Naive thymus-derived CD8-positive, alpha-beta T cell (primary cell): ENCODE data around the gene ZKSCAN1. TPM values are rescaled to one million over a fixed set of nuclear protein-coding genes. Genes with fewer than 3 reads are reported as not detected.
"Not testable (repeated sequence)": the region's sequence is repeated elsewhere in the genome, so short reads cannot be mapped to it uniquely, and the experiment has no call there.

Source experiments
- ATAC-seq, 2 donors: fragments of 150-1000 bp; cut with Tn5 transposase in 1 of 2; sonication (Bioruptor Pico), chemical (Tn5 transposase) in 1 of 2; 1 replicate in 1 of 2; 2 replicates in 1 of 2; pipeline ENCODE4 v1.10.0; 2021; ENCODE audit warnings: mild to moderate bottlenecking in 2 of 2, moderate library complexity in 2 of 2
- POLR2A ChIA-PET: fragments of 350-600 bp; sonication (Branson Sonifier 250); formaldehyde crosslinking; loops from one replicate; lab custom pipeline; 2021; ENCODE audit warnings: antibody characterized with exemption; lab: Charles Lee
- DNase-seq, 10 donors: peaks; one replicate each; pipeline versions ENCODE4 v3.0.0 to v3.0.0-alpha.2; 2020 to 2022
- H3K27ac Mint-ChIP-seq, 10 donors: one replicate each; pipeline ENCODE4 v1.8.0; 2020 to 2022; ENCODE audit warnings: mild to moderate bottlenecking in 10 of 10, mixed read lengths in 10 of 10, moderate library complexity in 4 of 10, inconsistent platforms in 1 of 10
- H3K27me3 Mint-ChIP-seq, 5 donors: one replicate each; pipeline ENCODE4 v1.8.0; 2021 to 2022; ENCODE audit warnings: mixed read lengths in 5 of 5
- H3K36me3 Mint-ChIP-seq, 3 donors: one replicate each; pipeline ENCODE4 v1.8.0; 2020 to 2022; ENCODE audit warnings: mixed read lengths in 3 of 3, mild to moderate bottlenecking in 2 of 3, inconsistent platforms in 1 of 3
- H3K4me1 Mint-ChIP-seq, 4 donors: one replicate each; pipeline ENCODE4 v1.8.0; 2021 to 2022; ENCODE audit warnings: mixed read lengths in 4 of 4
- H3K4me3 Mint-ChIP-seq, 10 donors: one replicate each; pipeline ENCODE4 v1.8.0; 2020 to 2022; ENCODE audit warnings: mild to moderate bottlenecking in 10 of 10, mixed read lengths in 10 of 10, moderate library complexity in 6 of 10, inconsistent platforms in 1 of 10
- H3K9me3 Mint-ChIP-seq, 9 donors: one replicate each; pipeline ENCODE4 v1.8.0; 2020 to 2022; ENCODE audit warnings: mixed read lengths in 9 of 9, mild to moderate bottlenecking in 3 of 9, inconsistent platforms in 1 of 9, moderate library complexity in 1 of 9
- polyA plus RNA-seq, 3 donors: library from polyadenylated mRNA; unstranded; fragments of 300-500 nt; fragmentation: Illumina TruSeq; gene quantifications; one replicate each; pipeline ENCODE4 v1.2.3, GENCODE V29; 2021
- total RNA-seq, 8 experiments: library from RNA in 2 of 8; stranded (reverse) in 2 of 8; gene quantifications; one replicate each; pipeline ENCODE4 v1.2.3 and lab custom pipeline; 2021 to 2026

Gene ZKSCAN1
- total and polyA plus RNA-seq, 5 experiments from 2014 or later: 39.1 to 108 (median 63.6) TPM

DNA sequence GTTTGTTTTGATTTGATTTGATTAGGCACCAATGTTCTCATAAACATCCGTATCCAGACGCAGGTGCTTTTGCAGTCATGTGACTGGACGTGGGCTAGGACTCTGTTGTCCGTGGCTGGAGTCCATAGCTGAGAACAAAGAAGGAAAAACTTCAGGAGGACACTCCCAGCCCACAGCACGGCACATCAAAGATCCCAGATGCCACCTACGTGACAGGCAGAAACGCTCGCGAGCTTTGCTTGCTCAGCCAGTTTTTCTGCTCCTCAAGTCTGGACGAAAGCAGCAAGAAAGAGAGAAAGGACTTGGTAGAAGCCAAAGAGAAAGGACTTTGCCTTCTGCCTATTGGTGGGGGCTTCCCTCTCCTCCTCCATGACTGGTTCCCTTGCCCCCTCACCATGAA lies 6.9 kb upstream of the ZKSCAN1 start:
- Mint-ChIP-seq H3K9me3 (no peaks in the 10 kb centered on the region), H3K27ac (no peak overlapping the region), H3K4me3 (no peak overlapping the region), H3K4me1 (peaks cover 0 to 7% (median 2%) of the 10 kb centered on the region in 4 donors), H3K27me3 (peaks cover 0 to 2% (median 0%) of the 10 kb centered on the region in 5 donors), H3K36me3 (no peaks in the 10 kb centered on the region)
- no peak for DNase-seq
- ATAC-seq: no peak
- POLR2A ChIA-PET: interaction anchor here (0.5 to 0.7 kb wide), 2 partner anchors 113 to 368 kb away, joined by 3 to 5 read pairs; no protein-coding TSS in a partner anchor

- H3K27me3 Mint-ChIP-seq, H3K27ac Mint-ChIP-seq, DNase-seq, H3K9me3 Mint-ChIP-seq, ATAC-seq, H3K4me3 Mint-ChIP-seq, H3K36me3 Mint-ChIP-seq: not testable (repeated sequence)
- peaks cover 0 to 11% (median 4%) of the 10 kb centered on the region in 4 donors for H3K4me1 Mint-ChIP-seq
- POLR2A ChIA-PET: interaction anchor here (0.6 kb wide), 1 partner anchor 93 kb away, joined by 5 read pairs; no protein-coding TSS in a partner anchor
Observed at GRCh38 chr7:100009952-100010351, 5.4 kb upstream of the ZKSCAN1 start.

GRCh38 chr7:100010901-100011300 lies 4.5 kb upstream of the ZKSCAN1 start:
- Mint-ChIP-seq H3K9me3 (no peaks in the 10 kb centered on the region), H3K4me1 (peaks cover 0 to 16% (median 7%) of the 10 kb centered on the region in 4 donors), H3K36me3 (no peaks in the 10 kb centered on the region), H3K27ac (no peak overlapping the region), H3K27me3 (peaks cover 0 to 2% (median 0%) of the 10 kb centered on the region in 5 donors), H3K4me3 (no peak overlapping the region)
- no peak for DNase-seq
- ATAC-seq: no peak
- POLR2A ChIA-PET: interaction anchor here (0.5 to 1.0 kb wide), 3 partner anchors 14 to 609 kb away, joined by 3 to 5 read pairs (median 3); no protein-coding TSS in a partner anchor

GRCh38 chr7:100011516-100011915 lies 3.9 kb upstream of the ZKSCAN1 start:
- DNase-seq (no peak), ATAC-seq (no peak)
- peaks cover 6 to 22% (median 13%) of the 10 kb centered on the region in 4 donors for H3K4me1 Mint-ChIP-seq
- no peaks in the 10 kb centered on the region for H3K9me3 Mint-ChIP-seq
- H3K4me3 Mint-ChIP-seq: no peak overlapping the region
- POLR2A ChIA-PET: interaction anchor here (1.0 kb wide), 1 partner anchor 15 kb away, joined by 3 read pairs; no protein-coding TSS in a partner anchor
- peaks cover 0 to 2% (median 0%) of the 10 kb centered on the region in 5 donors for H3K27me3 Mint-ChIP-seq
- H3K36me3 Mint-ChIP-seq: no peaks in the 10 kb centered on the region
- peak overlapping the region in 1 of 10 donors; percentile 38 for H3K27ac Mint-ChIP-seq

- DNase-seq, H3K27me3 Mint-ChIP-seq, POLR2A ChIA-PET, H3K36me3 Mint-ChIP-seq, H3K9me3 Mint-ChIP-seq, ATAC-seq: not testable (repeated sequence)
- Mint-ChIP-seq H3K27ac (peak overlapping the region in 4 of 10 donors; percentile 41 to 81 (median 65)), H3K4me3 (peak overlapping the region in 1 of 10 donors; percentile 10), H3K4me1 (peaks cover 8 to 31% (median 21%) of the 10 kb centered on the region in 4 donors)
Observed at GRCh38 chr7:100012385-100013327, 2.7 kb upstream of the ZKSCAN1 start.

- DNase-seq (no peak), ATAC-seq (no peak)
- H3K4me3 Mint-ChIP-seq: peak overlapping the region in 1 of 10 donors; percentile 10
- H3K36me3 Mint-ChIP-seq: peaks cover 0 to 5% (median 0%) of the 10 kb centered on the region in 3 donors
- peak overlapping the region in 6 of 10 donors; percentile 24 to 81 (median 50) for H3K27ac Mint-ChIP-seq
- peaks cover 11 to 37% (median 27%) of the 10 kb centered on the region in 4 donors for H3K4me1 Mint-ChIP-seq
- POLR2A ChIA-PET: interaction anchor here (1.1 to 2.4 kb wide), 2 partner anchors 10 to 95 kb away, joined by 3 to 9 read pairs; partner anchors contain the start of gene TRIM4
- H3K27me3 Mint-ChIP-seq: no peaks in the 10 kb centered on the region
- no peaks in the 10 kb centered on the region for H3K9me3 Mint-ChIP-seq
Observed at GRCh38 chr7:100013328-100013676, 2.1 kb upstream of the ZKSCAN1 start.

DNA sequence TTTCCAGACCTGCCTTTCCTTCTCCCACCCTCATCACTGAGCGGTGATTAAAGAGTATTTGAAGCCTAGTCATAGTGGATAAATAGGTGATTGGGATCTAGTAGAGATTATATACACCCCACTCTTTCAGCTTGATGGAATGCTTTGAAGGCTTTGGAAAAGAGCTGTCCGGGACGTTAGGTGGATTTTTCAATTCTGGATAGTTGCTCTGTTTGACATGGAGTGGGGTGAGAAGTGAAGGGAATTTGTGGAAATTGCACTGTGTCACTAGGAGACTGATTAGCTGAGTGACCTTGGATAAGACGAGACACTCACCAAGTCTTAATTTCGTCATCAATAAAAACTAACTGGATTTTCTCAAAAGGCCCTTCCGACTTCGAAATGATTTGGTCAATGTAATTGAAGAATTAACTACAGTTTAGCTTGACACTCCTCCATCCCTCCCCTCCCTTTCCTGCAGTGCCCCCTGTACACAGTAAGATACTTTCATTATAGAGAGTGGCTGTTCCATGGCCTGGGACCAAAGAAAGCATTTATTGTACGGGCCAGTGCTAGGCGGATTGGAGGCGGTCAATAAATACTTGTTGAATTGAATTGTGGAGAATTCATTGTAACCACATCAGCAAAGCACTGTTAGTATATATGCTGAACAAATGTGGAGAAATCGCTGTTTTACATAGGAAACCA lies 962 bp downstream of the ZKSCAN1 start:
- Mint-ChIP-seq H3K4me1 (peaks cover 19 to 61% (median 48%) of the 10 kb centered on the region in 4 donors), H3K4me3 (peak overlapping the region; percentile 87 to 96 (median 91)), H3K36me3 (peaks cover 0 to 23% (median 2%) of the 10 kb centered on the region in 3 donors), H3K27me3 (no peaks in the 10 kb centered on the region), H3K27ac (peak overlapping the region; percentile 90 to 99 (median 98)), H3K9me3 (no peaks in the 10 kb centered on the region)
- POLR2A ChIA-PET: interaction anchor here (0.8 to 2.5 kb wide), 9 partner anchors 9 to 103 kb away, joined by 3 to 16 read pairs (median 6); partner anchors contain the start of genes CNPY4 and ZSCAN21
- ATAC-seq (no peak), DNase-seq (no peak)

- Mint-ChIP-seq H3K4me1 (peaks cover 19 to 64% (median 51%) of the 10 kb centered on the region in 4 donors), H3K27ac (peak overlapping the region in 5 of 10 donors; percentile 9 to 70 (median 62)), H3K36me3 (peaks cover 0 to 26% (median 2%) of the 10 kb centered on the region in 3 donors), H3K4me3 (peak overlapping the region in 8 of 10 donors; percentile 18 to 90 (median 38)), H3K27me3 (no peaks in the 10 kb centered on the region), H3K9me3 (no peaks in the 10 kb centered on the region)
- DNase-seq (no peak), ATAC-seq (no peak)
- POLR2A ChIA-PET: interaction anchor here (1.1 to 2.1 kb wide), 5 partner anchors 20 to 102 kb away, joined by 3 to 13 read pairs (median 5); partner anchors contain the start of genes CNPY4 and ZSCAN21
Observed at GRCh38 chr7:100017300-100017699, 1.9 kb downstream of the ZKSCAN1 start.

GRCh38 chr7:100017875-100018274 lies 2.5 kb downstream of the ZKSCAN1 start:
- H3K4me3 Mint-ChIP-seq: peak overlapping the region in 4 of 10 donors; percentile 16 to 90 (median 37)
- H3K27ac Mint-ChIP-seq: peak overlapping the region in 5 of 10 donors; percentile 9 to 70 (median 49)
- ATAC-seq (no peak), DNase-seq (no peak)
- POLR2A ChIA-PET: interaction anchor here (1.1 to 2.1 kb wide), 2 partner anchors 21 to 24 kb away, joined by 3 to 13 read pairs; no protein-coding TSS in a partner anchor
- no peaks in the 10 kb centered on the region for H3K27me3 Mint-ChIP-seq
- H3K4me1 Mint-ChIP-seq: peaks cover 19 to 66% (median 53%) of the 10 kb centered on the region in 4 donors
- H3K9me3 Mint-ChIP-seq: no peaks in the 10 kb centered on the region
- peaks cover 0 to 32% (median 2%) of the 10 kb centered on the region in 3 donors for H3K36me3 Mint-ChIP-seq

- peaks cover 0 to 51% (median 5%) of the 10 kb centered on the region in 3 donors for H3K36me3 Mint-ChIP-seq
- no peak overlapping the region for H3K4me3 Mint-ChIP-seq
Observed at GRCh38 chr7:100019908-100020307, 4.5 kb downstream of the ZKSCAN1 start.

GRCh38 chr7:100021297-100021696 lies 5.9 kb downstream of the ZKSCAN1 start:
- DNase-seq: no peak
- ATAC-seq: no peak
- Mint-ChIP-seq H3K27ac (peak overlapping the region in 2 of 10 donors; percentile 27 to 29), H3K4me3 (no peak overlapping the region), H3K9me3 (no peaks in the 10 kb centered on the region), H3K27me3 (no peaks in the 10 kb centered on the region), H3K36me3 (peaks cover 0 to 64% (median 5%) of the 10 kb centered on the region in 3 donors), H3K4me1 (peaks cover 15 to 50% (median 45%) of the 10 kb centered on the region in 4 donors)
- POLR2A ChIA-PET: interaction anchor here (0.6 to 1.6 kb wide), 6 partner anchors 23 to 104 kb away, joined by 3 to 5 read pairs (median 3); partner anchors contain the start of gene ZSCAN21

More at GRCh38 chr7:100019908-100020307, 4.5 kb downstream of the ZKSCAN1 start:
- ATAC-seq (no peak), DNase-seq (no peak)
- Mint-ChIP-seq H3K27me3 (no peaks in the 10 kb centered on the region), H3K27ac (peak overlapping the region in 7 of 10 donors; percentile 17 to 61 (median 57)), H3K9me3 (no peaks in the 10 kb centered on the region), H3K4me1 (peaks cover 19 to 60% (median 52%) of the 10 kb centered on the region in 4 donors)
- POLR2A ChIA-PET: interaction anchor here (1.0 kb wide), 1 partner anchor 107 kb away, joined by 3 read pairs; the partner anchor contains the start of gene MBLAC1
